Occipital lobe (tissue), 2 donors: ENCODE results near the gene GRK6. TPM values are rescaled to one million over a fixed set of nuclear protein-coding genes. Genes with fewer than 3 reads are reported as not detected.
"Not testable (repeated sequence)": the region's sequence is repeated elsewhere in the genome, so short reads cannot be mapped to it uniquely, and the experiment has no call there.

ENCODE experiments used
- DNase-seq: peaks from one replicate; lab custom pipeline; 2025; lab: John Stamatoyannopoulos, UW
- total RNA-seq: library from RNA; depleted of rRNA; stranded (reverse); fragments of >200 nt; gene quantifications from one replicate; pipeline ENCODE4 v1.2.3, GENCODE V29; 2014

GRK6 gene
- total RNA-seq, 1 donor from 2014 or later, result 14.0 TPM

DNA sequence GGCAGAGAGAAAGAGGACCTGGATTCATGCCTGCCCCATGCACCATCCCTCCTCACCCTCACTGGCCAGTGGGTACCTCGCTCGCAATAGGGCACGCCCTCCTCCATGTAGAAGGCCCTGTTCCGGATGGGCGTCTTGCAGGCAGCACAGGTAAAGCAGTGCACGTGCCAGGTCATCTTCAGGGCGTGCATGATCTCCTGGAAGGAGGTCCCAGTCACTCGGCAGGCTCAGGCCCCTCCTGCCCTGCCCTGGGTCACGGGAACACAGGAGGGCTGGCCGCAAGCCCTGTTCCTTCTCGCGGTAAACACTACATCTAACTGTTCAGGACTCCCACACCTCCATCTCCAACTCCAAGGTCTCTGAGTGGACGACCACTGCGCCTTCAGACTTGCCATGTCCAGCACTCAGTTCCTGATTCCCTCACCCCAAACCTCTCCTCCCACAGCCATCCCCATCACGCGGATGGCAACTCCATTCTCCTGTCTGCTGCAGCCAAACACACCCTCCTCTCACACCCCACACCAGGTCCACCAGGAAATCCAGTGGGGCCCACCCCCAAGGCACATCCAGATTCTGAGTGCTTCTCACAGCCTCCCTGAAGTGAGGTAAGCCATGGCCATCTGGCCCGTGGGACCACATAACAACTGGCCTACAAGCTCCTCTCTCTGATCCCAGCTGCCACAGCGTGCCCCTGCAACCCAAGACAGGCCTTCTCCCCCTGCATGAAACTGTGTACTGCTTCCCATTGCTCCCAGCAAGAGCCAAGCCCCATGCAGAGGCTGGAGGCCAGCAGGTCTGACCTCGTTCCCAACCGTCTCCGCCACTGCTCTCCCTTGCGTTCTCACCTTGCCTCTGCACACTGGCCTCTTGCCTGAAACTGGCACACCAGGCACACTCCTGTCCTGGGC, 57.8 kb downstream of the GRK6 start:
- DNase-seq, result no peak

- no peak for DNase-seq
Measured at GRCh38 chr5:177484902-177485549, 58.5 kb downstream of the GRK6 start.

DNA sequence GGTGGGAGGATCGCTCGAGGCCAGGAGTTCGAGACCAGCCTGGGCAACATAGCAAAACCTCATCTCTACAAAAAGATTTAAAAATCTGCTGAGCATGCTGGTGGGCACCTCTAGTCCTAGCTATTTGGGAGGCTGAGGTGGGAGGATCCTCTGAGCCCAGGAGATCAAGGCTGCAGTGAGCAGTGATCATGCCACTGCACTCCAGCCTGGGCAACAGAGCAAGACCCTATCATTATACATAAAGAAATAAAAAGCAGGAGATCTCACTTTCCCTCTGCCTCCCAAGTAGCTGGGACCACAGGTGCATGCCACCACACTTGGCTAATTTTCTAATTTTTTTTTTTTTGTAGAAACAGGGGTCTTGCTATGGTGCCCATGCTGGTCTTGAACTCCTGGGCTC, 59.3 kb downstream of the GRK6 start:
- not testable (repeated sequence) for DNase-seq

DNA sequence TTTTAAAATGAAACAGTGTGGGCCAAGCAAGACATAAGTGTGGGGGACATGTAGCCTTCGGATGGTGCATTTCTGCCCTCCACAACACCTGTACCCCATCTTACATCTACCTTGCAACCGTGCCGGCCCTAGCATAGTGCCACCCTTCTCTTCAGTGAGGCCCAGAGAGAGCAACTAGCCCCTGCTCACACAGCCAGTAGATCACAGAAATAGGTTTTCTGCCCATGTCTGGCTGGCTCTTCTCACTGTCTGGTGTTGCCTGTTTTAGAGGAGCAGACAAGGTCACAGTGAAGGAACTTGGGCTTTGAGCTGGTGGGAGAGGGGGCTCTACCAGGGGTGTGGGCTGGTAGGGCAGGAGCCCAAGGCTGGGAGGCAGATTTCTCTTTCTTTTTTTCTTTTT, 59.8 kb downstream of the GRK6 start:
- no peak for DNase-seq

DNA sequence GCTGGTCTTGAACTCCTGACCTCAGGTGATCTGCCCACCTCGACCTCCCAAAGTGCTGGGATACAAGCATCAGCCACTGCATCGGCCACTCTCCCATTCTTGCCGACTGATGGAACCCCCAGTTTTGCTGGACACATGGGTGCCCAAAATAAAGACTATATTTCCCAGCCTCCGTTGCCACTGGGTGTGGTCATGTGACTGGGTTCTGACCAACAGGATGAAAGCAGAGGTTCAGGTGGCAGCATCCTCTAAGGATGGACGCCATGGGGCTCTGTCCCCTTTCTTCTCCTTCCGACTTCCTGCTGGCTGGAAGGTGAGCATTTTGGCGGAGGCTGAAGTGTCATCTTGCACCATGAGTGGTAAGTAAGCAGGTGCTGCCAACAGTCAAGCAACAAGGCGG, 60.7 kb downstream of the GRK6 start:
- DNase-seq, result no peak

GRCh38 chr5:177487975-177488374, 61.5 kb downstream of the GRK6 start:
- no peak for DNase-seq

GRCh38 chr5:177489119-177489716, 62.7 kb downstream of the GRK6 start:
- DNase-seq, result no peak

DNA sequence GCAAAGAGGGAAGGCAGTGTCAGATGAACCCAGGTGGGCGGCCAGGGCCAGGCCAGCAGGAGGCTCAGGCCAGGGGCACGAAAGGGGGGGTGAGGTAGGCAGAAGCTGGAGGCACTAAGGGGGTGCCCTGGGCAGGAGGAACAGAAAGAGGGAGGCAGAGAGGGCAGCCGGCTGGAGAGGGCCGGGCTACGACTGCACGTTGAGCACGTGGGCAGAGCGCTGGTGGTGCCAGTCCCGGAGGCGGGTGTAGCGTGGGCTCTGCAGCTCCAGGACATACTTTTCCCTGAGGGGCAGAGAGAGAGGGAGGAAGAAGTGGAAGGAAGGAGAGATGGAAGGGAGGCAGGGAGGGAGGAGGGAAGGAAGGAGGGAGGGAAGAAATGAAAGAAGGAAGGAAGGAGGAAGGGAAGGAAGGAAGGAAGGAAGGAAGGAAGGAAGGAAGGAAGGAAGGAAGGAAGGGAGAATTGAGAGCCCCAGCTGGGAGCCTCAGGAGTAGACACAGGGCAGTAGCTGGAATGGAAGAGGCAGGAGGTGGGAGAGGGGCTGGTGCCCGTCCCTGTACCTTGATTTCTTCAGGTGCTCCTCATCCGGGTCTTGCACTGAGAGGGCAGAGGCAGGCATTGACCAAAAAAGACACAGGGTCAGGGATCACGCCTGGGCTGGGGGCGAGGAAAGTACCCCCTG, 64.0 kb downstream of the GRK6 start:
- no peak for DNase-seq

- DNase-seq, result no peak
Measured at GRCh38 chr5:177490992-177491391, 64.5 kb downstream of the GRK6 start.

- DNase-seq, result no peak
Measured at GRCh38 chr5:177491429-177491945, 65.0 kb downstream of the GRK6 start.

DNA sequence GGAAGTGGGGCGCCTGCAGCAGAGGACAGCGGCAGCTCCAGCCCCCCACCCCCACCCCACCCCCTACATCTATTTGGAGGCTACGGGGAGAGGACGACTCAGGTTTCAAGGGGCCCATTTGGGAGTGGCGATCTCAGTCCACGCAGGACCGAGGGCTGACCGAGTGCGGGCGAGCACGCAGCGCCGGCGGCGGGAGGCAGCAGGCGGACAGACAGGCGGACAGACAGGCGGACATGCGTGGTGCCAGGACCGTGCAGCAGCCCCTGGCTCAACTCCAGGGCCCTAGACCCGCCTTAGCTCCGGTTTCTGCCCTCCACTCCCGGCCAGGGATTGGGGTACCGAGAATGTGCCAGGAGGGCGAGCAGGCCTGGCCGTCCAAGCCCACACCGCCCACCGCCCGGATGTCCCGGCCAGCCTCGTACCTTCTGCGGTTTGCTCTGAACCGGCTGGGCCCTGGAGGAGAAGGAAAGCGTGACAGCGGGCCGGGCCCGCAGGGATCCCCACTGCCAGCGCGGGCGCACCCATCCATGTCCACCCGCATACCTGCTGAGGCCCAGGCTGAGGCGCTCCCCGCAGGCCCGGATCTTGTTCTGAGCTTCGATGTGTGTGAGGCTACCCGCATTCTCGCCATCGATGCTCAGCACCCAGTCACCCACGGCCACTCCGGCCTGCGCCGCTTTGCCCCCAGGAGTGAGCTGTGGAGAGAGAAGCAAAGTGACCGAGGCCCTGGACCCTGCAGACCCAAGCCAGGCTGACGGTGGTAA, 65.7 kb downstream of the GRK6 start:
- DNase-seq, result no peak

Other genes starting within 250 kb of the GRK6 start
- gene RAB24, start 123.0 kb upstream of the GRK6 start, total RNA-seq, result 16.1 TPM
- 34.6 TPM for gene PRELID1, start 122.9 kb upstream of the GRK6 start, total RNA-seq
- 4.4 TPM for gene MXD3, start 114.8 kb upstream of the GRK6 start, total RNA-seq
- gene LMAN2, start 75.0 kb upstream of the GRK6 start, total RNA-seq, result 73.5 TPM
- 4.4 TPM for gene RGS14, start 68.8 kb upstream of the GRK6 start, total RNA-seq
- not detected for gene SLC34A1, start 42.2 kb upstream of the GRK6 start, total RNA-seq
- gene PFN3, start 26.0 kb upstream of the GRK6 start, total RNA-seq, result not detected
- gene F12, start 17.1 kb upstream of the GRK6 start, total RNA-seq, result 3.9 TPM
- 11.7 TPM for gene PRR7, start 20.1 kb downstream of the GRK6 start, total RNA-seq
- 170 TPM for gene DBN1, start 47.0 kb downstream of the GRK6 start, total RNA-seq
- gene PDLIM7, start 70.9 kb downstream of the GRK6 start, total RNA-seq, result 7.8 TPM
- 3.0 TPM for gene DOK3, start 83.2 kb downstream of the GRK6 start, total RNA-seq
- 63.5 TPM for gene DDX41, start 90.3 kb downstream of the GRK6 start, total RNA-seq
- 32.1 TPM for gene FAM193B, start 127.9 kb downstream of the GRK6 start, total RNA-seq
- 24.6 TPM for gene TMED9, start 165.5 kb downstream of the GRK6 start, total RNA-seq
- gene B4GALT7, start 173.5 kb downstream of the GRK6 start, total RNA-seq, result 15.8 TPM